ENCODE results near the gene PACRG. TPM values are rescaled to one million over a fixed set of nuclear protein-coding genes. Genes with fewer than 3 reads are reported as not detected.

The PACRG gene
- total RNA-seq, 1 experiment from 2014 or later = not detected

DNA sequence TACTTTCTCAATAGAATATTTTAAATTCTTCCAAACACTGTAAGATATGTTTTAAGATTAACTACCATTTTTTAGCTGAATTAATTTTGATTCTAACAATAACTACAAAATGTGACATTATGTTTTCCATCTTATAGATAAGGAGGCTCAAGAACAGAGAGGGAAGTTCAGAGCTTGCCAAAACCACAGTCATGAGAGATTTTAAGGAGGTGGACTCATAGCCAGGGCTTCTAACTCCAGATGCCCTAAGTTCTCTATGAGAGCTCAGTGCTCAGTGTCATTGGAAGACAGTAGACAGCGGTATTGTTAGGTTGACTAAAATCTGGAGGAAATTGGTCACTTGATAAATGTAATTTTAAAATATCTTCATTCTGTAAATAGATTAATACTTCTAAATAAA lies 144.2 kb downstream of the PACRG start:
- no peaks in the 10 kb centered on the region for H3K36me3 ChIP-seq
- no peaks in the 10 kb centered on the region for H3K9me3 ChIP-seq
- no peaks in the 10 kb centered on the region for H3K27me3 ChIP-seq
- no peak overlapping the region for H3K4me3 ChIP-seq
- no peak for DNase-seq

DNA sequence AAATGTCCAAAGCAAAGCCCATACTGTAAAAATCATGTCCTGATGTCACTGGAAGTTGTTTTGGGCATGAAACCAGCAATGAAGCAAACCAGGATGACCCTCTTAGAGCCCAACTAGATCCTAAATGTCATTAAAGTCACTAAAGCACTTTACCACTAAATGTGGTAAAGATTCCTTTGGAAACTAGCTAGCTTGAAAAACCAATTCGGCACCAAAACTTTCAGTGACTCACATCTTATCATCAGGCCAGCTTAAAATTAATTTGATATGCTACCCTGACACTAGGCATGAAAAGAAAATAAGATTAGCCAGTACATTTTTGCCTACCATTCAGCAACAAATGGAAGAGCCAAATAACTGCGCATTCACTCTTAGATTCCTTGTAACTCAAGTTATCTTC lies 145.8 kb downstream of the PACRG start:
- Histone ChIP-seq H3K27me3 (no peaks in the 10 kb centered on the region), H3K36me3 (no peaks in the 10 kb centered on the region), H3K9me3 (no peaks in the 10 kb centered on the region), H3K4me3 (no peak overlapping the region)
- DNase-seq = no peak

DNA sequence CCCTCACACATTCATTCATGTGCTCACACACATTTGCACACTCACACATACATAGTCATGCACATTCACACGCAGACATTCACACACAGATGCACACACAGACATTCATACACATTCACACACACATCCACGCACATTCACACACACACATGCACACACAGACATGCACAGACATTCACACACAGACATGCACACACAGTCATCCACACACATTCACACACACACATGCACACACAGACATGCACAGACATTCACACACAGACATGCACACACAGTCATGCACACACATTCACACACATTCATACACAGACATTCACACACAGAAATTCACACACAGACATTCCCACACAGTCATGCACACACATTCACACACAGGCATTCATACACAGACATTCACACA lies 147.3 kb downstream of the PACRG start:
- Histone ChIP-seq H3K9me3 (no peaks in the 10 kb centered on the region), H3K4me3 (no peak overlapping the region), H3K36me3 (no peaks in the 10 kb centered on the region), H3K27me3 (no peaks in the 10 kb centered on the region)
- DNase-seq = no peak

DNA sequence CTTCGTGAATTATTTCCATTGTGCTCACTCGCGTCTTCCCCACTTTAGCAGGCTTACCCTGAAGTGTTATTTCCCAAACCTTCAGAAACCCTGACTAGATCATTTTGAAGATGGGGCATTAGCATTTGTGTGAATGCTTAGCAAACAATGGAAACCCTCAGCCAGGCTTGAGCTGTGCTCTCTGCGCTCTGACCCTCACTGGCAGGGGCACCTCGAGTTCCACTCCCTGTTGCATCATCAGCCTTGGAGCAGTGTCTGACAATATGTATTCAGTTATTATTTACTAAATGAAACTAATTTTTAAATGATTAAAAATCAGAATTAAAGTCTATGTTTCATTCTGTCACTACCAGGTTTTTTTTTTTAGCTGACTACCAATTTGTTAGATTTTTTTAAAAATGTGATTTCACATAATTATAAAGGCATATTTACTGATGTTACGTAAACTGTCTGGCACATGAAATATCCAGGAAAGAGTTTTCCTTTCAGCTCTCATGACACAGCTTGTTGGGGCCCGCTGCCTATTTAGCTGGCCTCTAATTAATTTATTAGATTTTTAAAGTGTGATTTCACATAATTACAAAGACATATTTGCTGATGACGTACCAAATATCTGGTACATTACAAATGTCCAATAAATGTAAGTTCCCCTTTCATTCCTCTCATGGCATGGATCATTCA lies 155.2 kb downstream of the PACRG start:
- Histone ChIP-seq H3K9me3 (no peaks in the 10 kb centered on the region), H3K36me3 (no peaks in the 10 kb centered on the region), H3K4me3 (no peak overlapping the region), H3K27me3 (no peaks in the 10 kb centered on the region)
- DNase-seq = no peak

DNA sequence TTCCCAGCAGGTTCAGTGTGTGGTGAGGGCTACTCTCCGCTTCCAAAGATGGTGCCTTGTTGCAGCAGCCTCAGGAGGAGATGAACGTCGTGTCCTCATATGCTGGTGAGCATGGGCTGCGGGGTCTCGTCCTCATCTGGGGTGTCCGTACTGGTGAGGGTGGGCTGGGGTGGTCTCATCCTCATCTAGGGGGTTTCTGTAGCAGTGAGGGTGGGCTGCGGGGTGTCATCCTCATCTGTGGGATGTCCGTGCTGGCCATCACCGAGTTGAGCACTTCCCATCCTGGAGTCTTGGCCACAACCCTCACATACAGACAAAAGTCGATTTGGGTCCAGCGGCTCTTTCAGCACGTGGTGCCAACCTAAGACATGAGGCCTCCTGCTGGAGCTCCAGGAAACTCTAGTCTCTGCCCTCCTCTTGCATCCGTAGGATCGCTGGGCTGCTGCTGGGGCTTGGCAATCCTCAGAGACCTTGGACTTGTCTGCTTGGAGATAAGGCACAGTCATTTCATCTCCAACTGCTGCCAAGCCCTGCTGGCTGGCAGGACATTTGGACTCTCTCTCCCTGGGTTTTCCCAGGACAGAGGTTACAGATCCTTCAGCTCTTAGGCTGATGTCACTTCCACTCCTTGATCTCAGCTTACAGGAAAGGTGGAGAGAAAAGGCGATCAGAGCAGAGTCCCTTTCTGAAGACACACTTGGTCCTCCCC lies 160.4 kb downstream of the PACRG start:
- Histone ChIP-seq H3K36me3 (no peaks in the 10 kb centered on the region), H3K9me3 (no peaks in the 10 kb centered on the region), H3K27me3 (no peaks in the 10 kb centered on the region), H3K4me3 (no peak overlapping the region)
- DNase-seq = no peak

DNA sequence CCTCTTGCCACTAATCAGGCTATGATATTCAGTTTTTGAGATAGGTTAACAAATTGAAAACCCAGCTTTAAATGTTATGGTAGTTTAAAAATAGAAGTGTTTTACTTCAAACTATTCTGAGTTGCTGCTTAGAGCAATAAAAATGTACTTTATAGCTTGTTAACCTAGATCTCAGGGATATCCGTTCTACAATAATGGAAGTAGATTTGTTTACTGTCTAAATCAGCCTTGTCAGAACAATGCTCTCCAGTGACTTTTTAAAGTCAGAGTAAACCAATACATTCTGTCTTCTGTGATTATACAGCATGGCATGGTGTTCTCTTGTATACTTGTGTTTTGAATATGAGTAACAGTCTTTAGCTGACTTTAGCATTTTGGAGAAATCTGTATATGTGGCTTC lies 161.5 kb downstream of the PACRG start:
- Histone ChIP-seq H3K27me3 (no peaks in the 10 kb centered on the region), H3K9me3 (no peaks in the 10 kb centered on the region), H3K36me3 (no peaks in the 10 kb centered on the region), H3K4me3 (no peak overlapping the region)
- no peak for DNase-seq

DNA sequence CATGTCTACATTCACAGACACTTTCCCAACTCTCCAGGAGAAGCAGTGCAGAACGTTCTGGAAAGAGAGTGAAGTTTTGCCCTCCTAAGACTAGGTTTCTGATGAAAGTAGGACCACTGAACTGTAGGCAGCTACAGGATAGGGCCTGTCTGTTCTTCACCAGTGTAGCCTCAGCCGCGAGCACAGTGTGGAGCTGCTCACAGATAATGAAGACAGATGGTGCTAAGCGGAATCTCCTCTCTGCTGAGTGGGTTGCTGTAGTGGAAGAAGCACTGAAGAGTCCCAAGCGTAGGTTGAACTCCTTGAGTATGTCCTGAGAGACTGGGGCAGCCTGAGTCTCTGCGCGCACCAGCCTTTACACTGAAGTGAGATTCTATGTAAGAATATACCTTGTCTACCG lies 170.2 kb downstream of the PACRG start:
- Histone ChIP-seq H3K36me3 (no peaks in the 10 kb centered on the region), H3K4me3 (no peak overlapping the region)

DNA sequence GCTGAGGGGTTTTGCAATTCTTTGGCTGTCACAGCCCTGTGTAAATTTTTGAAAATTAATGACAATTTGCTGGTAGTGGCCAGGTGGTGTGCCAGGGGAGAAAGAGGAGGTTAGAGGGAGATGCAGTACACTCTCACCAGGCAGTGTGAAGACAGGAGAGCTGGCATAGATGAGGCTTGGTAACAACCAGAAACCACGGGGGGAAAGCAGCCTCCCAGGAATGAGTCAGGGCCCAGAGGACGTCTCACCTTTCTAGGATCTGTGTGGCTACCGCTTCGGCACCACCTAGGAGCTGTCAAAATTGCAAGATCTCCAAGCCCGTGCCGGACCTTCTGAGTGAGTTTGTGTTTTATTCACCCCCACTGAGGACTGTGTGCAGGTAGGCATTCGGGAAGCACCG lies 171.4 kb downstream of the PACRG start:
- H3K27me3 ChIP-seq = no peaks in the 10 kb centered on the region
- H3K36me3 ChIP-seq = no peaks in the 10 kb centered on the region
- H3K4me3 ChIP-seq = no peak overlapping the region
- no peaks in the 10 kb centered on the region for H3K9me3 ChIP-seq
- peak; percentile 27 for DNase-seq

More for the DNA sequence above, 170.2 kb downstream of the PACRG start:
- Histone ChIP-seq H3K27me3 (no peaks in the 10 kb centered on the region), H3K9me3 (no peaks in the 10 kb centered on the region)
- DNase-seq = no peak

DNA sequence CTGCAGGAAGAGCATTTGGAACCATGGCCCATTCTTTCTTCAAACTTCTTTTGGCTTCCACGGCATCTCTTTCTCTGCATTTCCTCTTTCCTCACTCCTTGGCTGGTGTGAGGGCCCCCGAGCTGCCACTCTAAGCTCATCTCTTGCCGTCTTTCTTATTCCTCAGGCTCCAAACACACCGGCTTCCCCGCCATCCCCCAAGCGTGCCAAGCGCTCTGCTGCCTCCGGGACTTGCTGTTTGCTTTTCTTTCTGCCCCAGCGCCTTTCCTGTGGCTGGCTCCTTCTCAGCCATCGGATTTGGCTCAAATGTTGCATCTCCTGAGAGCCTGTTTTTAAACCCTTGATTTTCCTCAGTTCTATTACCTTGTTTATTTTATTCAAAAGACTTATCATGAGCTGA lies 172.7 kb downstream of the PACRG start:
- Histone ChIP-seq H3K9me3 (no peaks in the 10 kb centered on the region), H3K36me3 (no peaks in the 10 kb centered on the region), H3K4me3 (no peak overlapping the region), H3K27me3 (no peaks in the 10 kb centered on the region)
- DNase-seq = no peak

DNA sequence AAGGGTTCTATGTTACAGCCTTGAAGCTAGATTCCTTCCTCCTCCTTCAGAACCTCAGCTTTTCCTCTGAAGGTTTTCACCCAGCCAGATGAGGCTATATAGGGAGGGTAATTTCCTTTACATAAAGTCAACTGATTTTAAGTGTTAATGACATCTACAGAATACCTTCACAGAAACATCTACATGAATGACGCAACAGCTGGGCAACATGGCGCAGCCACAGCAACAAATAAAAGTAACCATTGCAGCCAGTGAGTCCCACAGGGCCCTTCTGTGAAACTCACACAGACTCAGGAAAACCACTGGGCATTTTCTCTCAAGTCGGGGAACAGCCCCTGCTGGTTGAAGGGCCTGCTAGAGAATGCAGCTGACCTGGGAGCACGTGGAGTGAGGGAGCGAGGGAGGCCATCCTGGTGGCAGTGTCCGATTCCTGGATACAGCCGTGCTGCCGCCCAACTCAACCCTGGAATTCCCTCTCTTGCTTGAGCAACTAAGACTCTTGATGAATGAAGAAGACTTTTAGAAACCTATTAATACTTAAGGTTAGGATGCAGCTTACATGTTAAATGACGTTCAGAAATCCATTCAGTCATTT lies 176.4 kb downstream of the PACRG start:
- H3K9me3 ChIP-seq = no peaks in the 10 kb centered on the region
- no peak for DNase-seq

DNA sequence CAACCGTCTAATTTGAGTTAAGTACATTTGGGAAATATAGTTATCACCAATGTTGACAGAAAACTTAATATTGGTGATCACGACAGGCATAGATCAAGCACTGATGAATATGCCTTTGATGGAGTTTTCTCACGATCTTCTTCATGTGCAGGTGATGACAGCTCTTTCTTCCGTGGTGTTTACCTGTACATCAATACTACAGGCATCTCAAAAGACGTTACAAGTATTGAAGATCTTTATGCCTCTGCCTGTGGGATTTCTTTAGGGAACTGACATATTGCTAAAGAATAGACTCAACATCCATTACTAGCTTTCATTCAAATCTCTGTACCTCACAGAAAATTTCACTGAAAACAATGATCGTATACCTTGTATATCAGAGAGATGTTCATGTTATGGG lies 178.7 kb downstream of the PACRG start:
- no peaks in the 10 kb centered on the region for H3K36me3 ChIP-seq
- H3K4me3 ChIP-seq = no peak overlapping the region
- DNase-seq = no peak
- H3K27me3 ChIP-seq = no peaks in the 10 kb centered on the region
- H3K9me3 ChIP-seq = no peaks in the 10 kb centered on the region

More for the DNA sequence above, 176.4 kb downstream of the PACRG start:
- H3K36me3 ChIP-seq = no peaks in the 10 kb centered on the region
- H3K4me3 ChIP-seq = no peak overlapping the region
- no peaks in the 10 kb centered on the region for H3K27me3 ChIP-seq

DNA sequence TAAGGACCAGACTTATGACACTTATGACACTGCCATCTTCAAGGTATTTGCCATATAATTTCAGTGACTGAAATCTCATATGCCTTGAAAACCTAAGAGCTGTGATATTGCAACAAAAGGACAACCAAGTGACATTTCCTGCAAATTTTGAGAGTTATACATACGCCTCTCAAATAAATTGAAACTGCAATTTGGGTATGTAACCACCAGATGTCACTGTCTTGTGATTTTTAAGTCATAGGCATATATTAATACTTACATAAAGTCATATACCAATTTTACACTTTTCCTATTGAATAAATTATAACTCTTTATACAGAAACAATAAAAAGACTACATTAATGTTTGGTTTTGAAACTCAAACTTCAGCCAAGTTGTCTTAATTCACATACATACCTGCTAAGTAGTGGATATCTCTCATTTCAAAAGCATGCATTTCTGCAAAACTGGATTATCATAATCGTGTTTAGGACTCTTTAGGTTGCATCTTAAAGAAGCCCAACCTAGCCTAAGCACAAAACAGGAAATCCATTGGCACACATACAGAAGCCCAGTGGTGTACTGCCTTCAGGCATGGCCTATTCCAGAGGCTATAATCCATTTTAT lies 180.2 kb downstream of the PACRG start:
- no peak for DNase-seq
- H3K4me3 ChIP-seq = no peak overlapping the region
- H3K27me3 ChIP-seq = no peaks in the 10 kb centered on the region
- no peaks in the 10 kb centered on the region for H3K9me3 ChIP-seq
- no peaks in the 10 kb centered on the region for H3K36me3 ChIP-seq

DNA sequence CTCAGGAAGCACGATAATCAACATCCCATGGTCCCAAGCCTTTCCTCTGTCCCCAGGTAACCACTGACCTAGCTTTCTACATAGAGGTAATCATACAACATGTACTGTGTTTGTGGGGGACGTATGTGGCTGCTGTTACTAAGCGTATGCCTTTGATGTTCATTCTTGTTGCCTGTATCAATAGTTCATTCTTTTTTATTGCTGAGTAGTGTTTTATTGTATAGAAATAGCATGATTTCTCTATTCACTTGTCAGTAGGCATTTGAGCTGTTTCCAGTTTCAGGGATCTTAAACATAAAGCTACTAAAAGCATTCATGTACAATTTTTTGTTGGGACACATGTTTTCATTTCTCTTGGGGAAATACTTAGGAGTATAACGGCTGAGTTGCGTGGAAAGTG lies 185.4 kb downstream of the PACRG start:
- no peak for DNase-seq
- no peak overlapping the region for H3K4me3 ChIP-seq

DNA sequence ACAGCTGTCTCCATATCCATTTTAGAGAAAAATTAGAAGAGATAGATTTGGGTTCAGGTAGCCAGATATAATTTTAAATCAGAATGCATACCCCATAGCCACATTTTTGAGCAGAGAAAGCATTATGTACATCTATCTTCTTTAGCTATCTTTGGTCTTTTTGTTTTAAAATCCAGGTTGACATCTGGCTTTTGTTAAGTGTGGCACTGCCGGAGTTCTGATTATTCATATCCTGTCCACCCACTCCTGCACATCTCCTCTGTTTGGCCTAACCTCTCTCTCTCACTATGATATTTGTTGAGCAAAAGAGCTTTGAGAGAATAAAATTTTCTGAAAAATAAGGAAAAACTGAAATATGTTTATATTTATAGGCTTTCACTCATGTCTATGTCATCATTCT lies 189.7 kb downstream of the PACRG start:
- H3K27me3 ChIP-seq = no peaks in the 10 kb centered on the region
- no peaks in the 10 kb centered on the region for H3K36me3 ChIP-seq
- H3K9me3 ChIP-seq = no peaks in the 10 kb centered on the region
- peak; percentile 25 for DNase-seq
- H3K4me3 ChIP-seq = no peak overlapping the region

More for the DNA sequence above, 185.4 kb downstream of the PACRG start:
- no peaks in the 10 kb centered on the region for H3K9me3 ChIP-seq
- no peaks in the 10 kb centered on the region for H3K27me3 ChIP-seq
- H3K36me3 ChIP-seq = no peaks in the 10 kb centered on the region

DNA sequence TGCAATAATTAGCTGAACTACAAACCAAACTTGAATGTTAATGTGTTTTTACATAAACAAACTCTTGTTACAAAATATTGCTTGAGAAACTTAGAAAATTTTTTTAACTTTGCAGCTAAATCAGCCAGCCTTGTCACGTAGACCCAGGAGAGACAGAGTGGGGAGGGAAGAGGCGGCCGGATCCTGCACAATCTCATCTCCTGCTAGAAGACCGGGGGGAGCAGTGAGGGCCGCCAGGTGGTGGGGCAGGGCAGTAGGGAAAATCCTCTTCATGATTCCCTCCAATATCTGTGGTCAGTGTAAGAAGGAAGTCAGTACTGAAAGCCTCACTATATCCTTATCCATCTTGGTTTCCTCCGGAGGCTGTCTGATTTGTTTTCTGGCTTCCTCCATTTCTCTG lies 193.3 kb downstream of the PACRG start:
- Histone ChIP-seq H3K9me3 (peaks cover 11% of the 10 kb centered on the region), H3K36me3 (no peaks in the 10 kb centered on the region), H3K4me3 (no peak overlapping the region), H3K27me3 (no peaks in the 10 kb centered on the region)
- DNase-seq = no peak

DNA sequence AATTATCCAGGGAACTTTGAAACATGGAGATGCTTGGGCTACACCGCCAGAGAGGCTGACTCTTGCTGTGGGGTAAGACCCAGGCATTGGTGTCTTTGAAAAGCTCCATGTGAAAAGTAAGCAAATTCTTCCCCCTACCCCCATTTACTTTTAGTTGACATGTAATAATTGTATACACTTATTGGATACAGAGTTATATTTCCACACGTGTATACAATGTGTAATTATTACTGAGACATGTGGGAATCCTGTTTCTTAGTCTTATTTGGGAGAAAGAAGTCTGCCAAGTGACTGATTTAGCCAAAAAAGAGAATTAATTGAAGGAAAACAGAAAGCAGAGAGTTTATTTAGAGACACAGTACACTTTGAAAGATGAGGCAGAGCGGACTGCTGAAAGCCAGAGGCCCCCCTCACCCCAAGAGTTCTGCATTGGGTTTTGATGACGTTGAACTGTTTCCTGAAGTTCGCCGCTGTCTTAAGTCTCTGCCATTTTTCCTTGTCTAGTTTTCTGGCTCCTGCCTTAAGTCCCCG lies 193.8 kb downstream of the PACRG start:
- peaks cover 15% of the 10 kb centered on the region for H3K9me3 ChIP-seq
- H3K27me3 ChIP-seq = no peaks in the 10 kb centered on the region
- no peak for DNase-seq
- H3K36me3 ChIP-seq = no peaks in the 10 kb centered on the region
- H3K4me3 ChIP-seq = no peak overlapping the region

DNA sequence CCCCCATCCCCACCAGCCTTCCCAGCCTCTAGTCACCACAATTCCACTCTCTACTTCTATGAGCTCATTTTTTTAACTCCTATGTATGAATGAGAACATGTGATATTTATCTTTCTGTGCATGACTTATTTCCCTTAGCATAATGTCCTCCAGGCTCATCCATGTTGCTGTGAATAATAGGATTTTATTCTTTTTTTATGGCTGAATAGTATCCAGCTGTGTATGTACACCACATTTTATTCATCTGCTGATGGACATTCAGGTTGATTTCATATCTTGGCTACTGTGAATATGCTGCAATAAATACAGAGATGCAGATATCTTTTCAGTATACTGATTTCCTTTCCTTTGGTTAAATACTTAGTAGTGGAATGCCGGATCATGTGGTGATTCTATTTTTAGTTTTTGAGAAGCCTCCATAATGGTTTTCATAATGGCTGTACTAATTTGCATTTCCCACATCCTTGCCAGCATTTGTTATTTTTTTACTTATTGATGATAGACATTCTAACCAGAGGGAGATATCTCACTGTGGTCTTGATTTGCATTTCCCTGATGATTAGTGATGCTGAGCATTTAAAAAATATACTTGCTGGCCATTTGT lies 194.9 kb downstream of the PACRG start:
- no peaks in the 10 kb centered on the region for H3K36me3 ChIP-seq
- H3K27me3 ChIP-seq = no peaks in the 10 kb centered on the region
- H3K4me3 ChIP-seq = no peak overlapping the region
- DNase-seq = no peak
- H3K9me3 ChIP-seq = peaks cover 15% of the 10 kb centered on the region
